GM21390 (cell line): ENCODE data around the gene NCKAP5.
"Not testable (repeated sequence)": the region's sequence is repeated elsewhere in the genome, so short reads cannot be mapped to it uniquely, and the experiment has no call there.

Source experiments
- ATAC-seq: cut with Tn5 transposase; IDR thresholded peaks from one replicate; pipeline ENCODE4 v1.9.1; 2021; ENCODE audit not compliant: unreplicated experiment

The NCKAP5 gene

GRCh38 chr2:133231264-133231663 lies 337.0 kb downstream of the NCKAP5 start:
- ATAC-seq: no peak

- no peak for ATAC-seq
Measured at GRCh38 chr2:133229974-133230373, 338.3 kb downstream of the NCKAP5 start.

- ATAC-seq: no peak
Measured at GRCh38 chr2:133223226-133223625, 345.0 kb downstream of the NCKAP5 start.

- ATAC-seq: no peak
Measured at GRCh38 chr2:133221398-133221797, 346.9 kb downstream of the NCKAP5 start.

- ATAC-seq: no peak
Measured at GRCh38 chr2:133218204-133218603, 350.1 kb downstream of the NCKAP5 start.

GRCh38 chr2:133215477-133215876 lies 352.8 kb downstream of the NCKAP5 start:
- ATAC-seq: no peak

GRCh38 chr2:133213651-133214050 lies 354.6 kb downstream of the NCKAP5 start:
- ATAC-seq: no peak

- no peak for ATAC-seq
Measured at GRCh38 chr2:133209325-133209724, 358.9 kb downstream of the NCKAP5 start.

- not testable (repeated sequence) for ATAC-seq
Measured at GRCh38 chr2:133206666-133207065, 361.6 kb downstream of the NCKAP5 start.

- ATAC-seq: no peak
Measured at GRCh38 chr2:133204421-133204820, 363.8 kb downstream of the NCKAP5 start.

- ATAC-seq: no peak
Measured at GRCh38 chr2:133200684-133201421, 367.4 kb downstream of the NCKAP5 start.

- ATAC-seq: no peak
Measured at GRCh38 chr2:133198678-133199077, 369.6 kb downstream of the NCKAP5 start.

GRCh38 chr2:133197156-133197555 lies 371.1 kb downstream of the NCKAP5 start:
- ATAC-seq: no peak

- no peak for ATAC-seq
Measured at GRCh38 chr2:133194777-133195335, 373.4 kb downstream of the NCKAP5 start.

GRCh38 chr2:133194362-133194655 lies 374.0 kb downstream of the NCKAP5 start:
- ATAC-seq: no peak

GRCh38 chr2:133193544-133194361 lies 374.5 kb downstream of the NCKAP5 start:
- ATAC-seq: no peak

- ATAC-seq: no peak
Measured at GRCh38 chr2:133192028-133192427, 376.2 kb downstream of the NCKAP5 start.

GRCh38 chr2:133177196-133177595 lies 391.1 kb downstream of the NCKAP5 start:
- no peak for ATAC-seq

GRCh38 chr2:133175926-133176325 lies 392.3 kb downstream of the NCKAP5 start:
- no peak for ATAC-seq

- no peak for ATAC-seq
Measured at GRCh38 chr2:133173224-133173623, 395.0 kb downstream of the NCKAP5 start.

- no peak for ATAC-seq
Measured at GRCh38 chr2:133171393-133172004, 396.8 kb downstream of the NCKAP5 start.
